HG02885 (cell line): ENCODE results near the gene PSG4.
"Not testable (repeated sequence)": the region's sequence is repeated elsewhere in the genome, so short reads cannot be mapped to it uniquely, and the experiment has no call there.

Source experiments
- ATAC-seq: cut with Tn5 transposase; IDR thresholded peaks from one replicate; pipeline ENCODE4 v1.9.1; 2021; ENCODE audit warnings: mild to moderate bottlenecking; ENCODE audit not compliant: unreplicated experiment, poor library complexity

The PSG4 gene

GRCh38 chr19:43205471-43206105 is at the start of gene PSG4:
TSS of gene PSG4 (minus strand) at chr19:43205638. CDS start at chr19:43205536, 102 bp downstream.
- ATAC-seq, result not testable (repeated sequence)

DNA sequence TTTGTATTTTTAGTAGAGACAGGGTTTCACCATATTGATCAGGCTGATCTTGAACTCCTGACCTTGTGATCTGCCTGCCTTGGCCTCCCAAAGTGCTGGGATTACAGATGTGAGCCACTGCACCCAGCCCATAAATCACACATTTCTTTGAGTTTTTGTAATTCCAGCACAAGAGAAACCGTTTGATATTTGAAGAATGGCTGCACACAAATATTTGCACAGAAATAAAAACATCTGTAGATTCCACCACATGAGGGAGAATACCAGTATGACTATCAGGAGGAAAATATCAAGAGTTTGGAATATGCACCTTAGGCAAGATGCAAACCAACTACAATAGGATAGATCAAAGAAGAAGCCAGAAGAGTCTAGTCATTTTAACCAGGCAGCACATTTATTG is 46.0 kb upstream of the PSG4 start:
- ATAC-seq, result not testable (repeated sequence)

DNA sequence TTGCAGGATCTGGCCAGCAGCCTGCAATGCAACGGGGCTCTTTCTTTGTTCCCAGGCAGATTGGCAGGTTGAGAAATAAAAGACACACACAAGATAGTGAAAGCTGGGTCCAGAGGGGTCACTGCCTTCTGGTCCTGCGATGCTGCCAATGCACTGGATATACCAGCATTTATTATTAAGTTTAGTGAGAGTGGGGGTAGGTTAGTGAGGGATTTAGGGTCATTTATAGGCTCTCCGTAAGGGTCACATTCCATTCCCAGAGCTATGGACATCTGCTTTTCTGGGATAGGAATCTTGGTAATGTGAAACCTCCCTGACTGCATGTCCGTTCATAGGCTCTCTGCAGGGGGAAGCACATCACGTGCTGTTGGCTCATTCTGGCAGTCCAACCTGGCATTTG is 44.9 kb upstream of the PSG4 start:
- ATAC-seq, result not testable (repeated sequence)

DNA sequence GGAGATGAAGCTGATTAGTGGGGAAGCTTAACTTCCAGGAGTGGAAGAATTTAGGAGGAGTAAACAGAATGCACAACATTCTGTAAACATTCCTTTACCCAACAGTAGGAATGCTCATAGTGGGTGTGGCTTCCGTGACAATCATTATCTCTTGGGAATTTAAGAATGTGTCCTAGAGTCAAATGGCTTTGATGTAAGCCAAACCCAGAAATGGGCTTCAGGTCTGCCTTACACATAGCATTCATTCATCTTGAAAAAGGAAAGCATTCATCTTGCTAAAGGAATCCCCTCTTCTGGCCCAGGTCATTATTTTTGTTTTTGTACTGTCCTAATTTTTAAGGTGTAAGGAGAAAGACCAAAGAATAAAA is 43.2 kb upstream of the PSG4 start:
- not testable (repeated sequence) for ATAC-seq

DNA sequence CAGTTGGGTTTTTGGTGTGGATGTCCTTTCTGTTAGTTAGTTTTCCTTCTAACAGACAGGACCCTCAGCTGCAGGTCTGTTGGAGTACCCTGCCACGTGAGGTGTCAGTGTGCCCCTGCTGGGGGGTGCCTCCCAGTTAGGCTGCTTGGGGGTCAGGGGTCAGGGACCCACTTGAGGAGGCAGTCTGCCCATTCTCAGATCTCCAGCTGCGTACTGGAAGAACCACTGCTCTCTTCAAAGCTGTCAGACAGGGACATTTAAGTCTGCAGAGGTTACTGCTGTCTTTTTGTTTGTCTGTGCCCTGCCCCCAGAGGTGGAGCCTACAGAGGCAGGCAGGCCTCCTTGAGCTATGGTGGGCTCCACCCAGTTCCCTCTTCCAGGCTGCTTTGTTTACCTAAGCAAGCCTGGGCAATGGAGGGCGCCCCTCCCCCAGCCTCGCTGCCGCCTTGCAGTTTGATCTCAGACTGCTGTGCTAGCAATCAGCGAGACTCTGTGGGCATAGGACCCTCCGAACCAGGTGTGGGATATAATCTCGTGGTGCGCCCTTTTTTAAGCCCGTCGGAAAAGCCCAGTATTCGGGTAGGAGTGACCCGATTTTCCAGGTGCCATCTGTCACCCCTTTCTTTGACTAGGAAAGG is 41.9 kb upstream of the PSG4 start:
- ATAC-seq, result not testable (repeated sequence)

- ATAC-seq, result not testable (repeated sequence)
These were observed 40.4 kb upstream of the PSG4 start for GRCh38 chr19:43245848-43246247.

- ATAC-seq, result not testable (repeated sequence)
These were observed 36.8 kb upstream of the PSG4 start for GRCh38 chr19:43242211-43242610.

DNA sequence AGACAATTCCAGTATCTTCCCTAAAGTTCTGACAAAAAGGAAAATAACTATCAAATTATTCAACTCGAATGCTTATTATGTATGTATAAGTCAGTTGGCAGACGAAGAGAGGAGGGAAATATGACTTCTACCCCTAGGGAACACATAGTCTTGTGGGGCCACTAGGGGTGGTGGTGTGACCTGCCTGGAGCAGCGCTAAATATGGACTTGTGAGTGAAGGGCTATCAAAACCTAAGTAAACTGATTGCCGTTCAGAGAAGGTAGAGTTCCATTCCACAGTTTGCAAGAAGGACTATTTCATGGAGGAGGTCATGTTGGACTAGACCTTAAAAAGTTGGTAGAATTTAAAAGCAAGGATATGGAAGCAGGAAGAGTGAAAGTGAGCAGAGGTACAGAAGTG is 32.8 kb upstream of the PSG4 start:
- not testable (repeated sequence) for ATAC-seq

DNA sequence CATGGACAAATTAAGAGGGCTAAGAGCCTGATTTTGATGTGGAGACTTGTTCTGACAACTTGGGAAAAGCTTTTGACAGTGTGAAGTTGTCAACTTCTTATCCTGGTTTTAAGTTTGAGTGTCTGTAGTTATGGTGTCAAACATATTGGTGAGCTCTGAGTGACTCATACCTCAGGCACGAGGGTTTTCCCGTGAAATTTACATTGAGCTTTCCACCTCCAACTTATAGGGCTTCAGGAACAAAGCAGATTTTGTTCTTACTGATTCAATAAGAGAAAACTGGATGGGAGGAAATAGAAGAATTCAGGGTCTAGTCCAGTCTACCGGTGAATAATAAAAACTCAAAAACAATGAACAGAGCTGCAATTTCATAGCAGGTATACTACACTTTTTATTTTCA is 30.2 kb upstream of the PSG4 start:
- not testable (repeated sequence) for ATAC-seq

DNA sequence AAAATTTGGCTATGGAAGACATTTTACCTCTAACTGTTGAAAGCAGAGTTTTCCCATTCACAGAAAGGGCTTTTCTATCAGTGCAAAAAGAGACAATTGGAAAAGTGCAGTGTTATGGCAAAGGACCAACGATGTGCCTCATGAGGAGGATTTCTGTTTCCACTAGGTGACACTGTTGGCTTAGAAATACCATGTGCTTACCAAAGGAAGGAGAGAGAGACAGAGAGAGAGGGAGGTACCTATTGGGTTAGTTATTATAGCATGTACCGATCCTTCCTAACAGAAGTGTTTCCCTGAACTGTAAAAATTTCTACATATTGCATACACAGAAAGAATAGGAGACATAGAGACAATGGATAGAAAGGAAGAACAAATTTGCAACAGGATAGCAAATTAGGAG is 23.9 kb upstream of the PSG4 start:
- no peak for ATAC-seq

- ATAC-seq, result not testable (repeated sequence)
These were observed 23.3 kb upstream of the PSG4 start for GRCh38 chr19:43228730-43229129.

DNA sequence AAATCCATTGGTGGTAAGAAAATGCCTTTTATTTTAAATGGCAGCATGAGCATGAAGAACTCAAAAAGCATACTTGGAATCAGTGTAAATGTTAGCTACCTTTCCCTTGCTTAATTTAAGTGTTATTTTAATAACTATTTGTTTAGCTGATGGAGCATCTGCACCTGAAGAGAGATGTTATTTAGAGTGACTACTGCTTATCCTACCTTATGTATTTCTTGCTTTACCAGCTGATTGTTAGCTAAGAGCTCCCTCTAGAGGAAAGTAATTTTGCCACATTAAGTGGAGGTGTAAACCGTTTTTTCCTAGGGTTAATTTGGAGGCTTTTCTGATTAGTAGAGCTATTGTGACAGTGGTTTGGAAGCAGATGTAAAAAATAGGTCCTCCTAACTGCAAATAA is 21.5 kb upstream of the PSG4 start:
- ATAC-seq, result not testable (repeated sequence)

- ATAC-seq, result no peak
These were observed 19.4 kb upstream of the PSG4 start for GRCh38 chr19:43224855-43225253.

GRCh38 chr19:43224201-43224854 is 18.9 kb upstream of the PSG4 start:
- ATAC-seq, result not testable (repeated sequence)

DNA sequence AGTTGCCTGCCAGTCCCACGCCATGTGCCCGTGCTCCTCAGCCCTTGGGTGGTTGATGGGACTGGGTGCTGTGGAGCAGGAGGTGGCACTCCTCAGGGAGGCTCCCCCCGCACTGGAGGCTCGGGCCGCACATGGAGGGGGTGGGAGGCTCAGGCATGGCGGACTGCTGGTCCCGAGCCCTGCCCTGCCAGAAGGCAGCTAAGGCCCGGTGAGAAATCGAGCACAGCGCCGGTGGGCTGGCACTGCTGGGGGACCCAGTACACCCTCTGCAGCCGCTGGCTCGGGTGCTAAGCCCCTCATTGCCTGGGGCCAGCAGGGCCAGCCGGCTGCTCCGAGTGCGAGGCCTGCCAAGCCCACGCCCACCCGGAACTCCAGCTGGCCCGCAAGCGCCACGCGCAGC is 16.5 kb upstream of the PSG4 start:
- not testable (repeated sequence) for ATAC-seq

DNA sequence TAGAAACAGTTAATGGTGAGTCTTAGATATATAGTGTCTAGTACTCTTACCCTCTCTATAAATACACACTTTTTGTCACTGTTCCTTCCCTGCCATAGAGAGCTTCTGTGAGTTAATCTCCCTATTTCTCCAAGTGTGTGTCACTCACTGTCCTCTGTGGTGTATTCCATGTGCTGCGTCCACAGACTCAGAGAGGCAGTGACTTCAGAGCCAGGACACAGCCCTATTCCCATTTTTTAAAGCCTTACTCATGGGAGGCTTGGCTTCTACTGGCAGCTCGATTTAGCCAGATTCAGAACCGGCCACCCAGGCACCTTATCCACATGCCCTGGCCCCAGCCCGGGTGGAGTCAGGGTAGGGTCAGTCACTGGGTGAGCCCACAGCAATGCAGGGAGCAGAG is 13.7 kb upstream of the PSG4 start:
- ATAC-seq, result not testable (repeated sequence)

DNA sequence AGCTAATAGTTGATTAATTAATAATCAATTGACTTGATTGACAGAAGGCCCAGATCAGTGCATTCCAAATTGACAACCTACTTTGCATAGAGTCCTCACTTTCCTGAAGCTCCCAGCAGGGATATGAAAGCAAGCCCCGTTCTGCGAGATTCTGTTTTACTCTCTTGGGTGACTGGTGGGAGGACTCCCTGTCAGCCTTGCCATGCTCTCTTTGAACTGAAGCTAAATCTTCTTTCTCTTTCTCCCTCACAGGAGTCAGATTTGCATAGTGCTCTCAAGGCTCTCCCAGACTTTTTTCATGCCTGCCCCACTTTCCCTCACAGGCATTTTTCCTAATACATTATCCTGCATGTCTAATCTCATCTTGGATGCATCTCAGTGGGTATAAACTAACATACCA is 10.4 kb upstream of the PSG4 start:
- ATAC-seq, result not testable (repeated sequence)

GRCh38 chr19:43207991-43208390 is 2.6 kb upstream of the PSG4 start:
- no peak for ATAC-seq

DNA sequence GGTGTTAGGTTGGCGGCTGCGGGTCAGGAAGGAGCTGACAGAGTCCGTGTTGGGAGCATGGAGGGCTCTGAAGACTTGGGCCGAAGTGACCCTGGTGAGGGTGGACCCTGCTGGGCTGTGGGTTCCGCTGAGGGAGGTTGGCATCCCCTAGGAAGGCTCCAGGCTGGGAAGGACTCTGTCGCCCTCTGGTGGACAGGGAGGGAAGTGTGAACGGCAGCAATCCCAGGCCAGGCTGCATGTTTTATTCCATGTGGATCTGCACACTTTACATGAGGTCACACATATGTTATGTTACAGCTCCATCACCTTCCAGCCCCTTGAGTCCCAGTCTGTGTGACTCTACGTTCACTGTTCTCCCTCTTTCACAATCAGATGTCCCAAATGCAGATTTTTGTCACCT is 1.7 kb upstream of the PSG4 start:
- not testable (repeated sequence) for ATAC-seq

- not testable (repeated sequence) for ATAC-seq
These were observed 1.8 kb downstream of the PSG4 start for GRCh38 chr19:43203611-43204010.

DNA sequence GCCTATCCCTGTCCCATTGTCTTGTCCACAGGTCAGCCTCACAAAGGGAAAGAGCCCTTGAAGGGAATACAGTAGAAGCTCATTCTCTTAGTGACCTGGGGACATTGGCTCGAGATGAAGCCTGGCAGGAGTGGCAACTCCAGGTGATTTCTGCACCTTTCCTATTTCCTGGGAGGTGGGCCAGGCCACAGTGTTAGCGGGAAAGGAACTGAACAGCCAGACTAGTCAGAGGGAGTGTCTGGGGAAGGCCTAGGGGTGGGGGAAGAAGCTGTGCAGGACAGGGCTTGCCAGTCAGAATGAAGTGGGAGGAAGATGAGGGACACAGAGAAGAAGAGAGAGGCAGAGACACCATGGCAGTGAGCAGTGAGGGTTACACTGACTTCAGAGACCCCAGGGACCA is 3.5 kb downstream of the PSG4 start:
- ATAC-seq, result not testable (repeated sequence)
